Activated T-helper 17 cell treated with anti-CD3 and anti-CD28 coated beads, Interleukin-2, amount 50 U/mL, for 72 hours (primary cell): Measurements from ENCODE around the gene HES7. TPM values are rescaled to one million over a fixed set of nuclear protein-coding genes. Genes with fewer than 3 reads are reported as not detected.

Experiments used
- ATAC-seq: fragments of 150-1000 bp; cut with Tn5 transposase; replicated peaks from 2 replicates; pipeline ENCODE4 v1.10.0; 2021; ENCODE audit warnings: mild to moderate bottlenecking, moderate library complexity
- H3K27ac Mint-ChIP-seq: one replicate; pipeline ENCODE4 v1.8.0; 2022; ENCODE audit warnings: mixed read lengths
- H3K27me3 Mint-ChIP-seq: one replicate; pipeline ENCODE4 v1.8.0; 2022; ENCODE audit warnings: mixed read lengths
- H3K36me3 Mint-ChIP-seq: one replicate; pipeline ENCODE4 v1.8.0; 2022; ENCODE audit warnings: low read depth, mild to moderate bottlenecking, mixed read lengths
- H3K4me1 Mint-ChIP-seq: one replicate; pipeline ENCODE4 v1.8.0; 2022; ENCODE audit warnings: mixed read lengths
- H3K4me3 Mint-ChIP-seq: one replicate; pipeline ENCODE4 v1.8.0; 2022; ENCODE audit warnings: mild to moderate bottlenecking, mixed read lengths
- H3K9me3 Mint-ChIP-seq: one replicate; pipeline ENCODE4 v1.8.0; 2022; ENCODE audit warnings: mixed read lengths
- total RNA-seq, 2 donors: library from RNA; stranded (reverse); gene quantifications; one replicate each; pipeline ENCODE4 v1.2.3, GENCODE V29; 2022

The HES7 gene
- total RNA-seq, 2 donors from 2014 or later, result 2.9 to 10.0 TPM

GRCh38 chr17:8141741-8142140 lies 17.8 kb upstream of the HES7 start:
- Mint-ChIP-seq H3K4me3 (no peak overlapping the region), H3K9me3 (no peaks in the 10 kb centered on the region), H3K4me1 (peaks cover 1% of the 10 kb centered on the region), H3K27me3 (no peaks in the 10 kb centered on the region), H3K27ac (peak overlapping the region; percentile 59), H3K36me3 (no peaks in the 10 kb centered on the region)
- no peak for ATAC-seq

GRCh38 chr17:8141045-8141444 lies 17.1 kb upstream of the HES7 start:
- H3K27ac Mint-ChIP-seq, result peak overlapping the region; percentile 59
- no peaks in the 10 kb centered on the region for H3K36me3 Mint-ChIP-seq
- H3K4me1 Mint-ChIP-seq, result no peaks in the 10 kb centered on the region
- H3K27me3 Mint-ChIP-seq, result no peaks in the 10 kb centered on the region
- no peaks in the 10 kb centered on the region for H3K9me3 Mint-ChIP-seq
- ATAC-seq, result no peak
- H3K4me3 Mint-ChIP-seq, result no peak overlapping the region

GRCh38 chr17:8140065-8141029 lies 16.4 kb upstream of the HES7 start:
- Mint-ChIP-seq H3K4me3 (no peak overlapping the region), H3K9me3 (no peaks in the 10 kb centered on the region), H3K27me3 (no peaks in the 10 kb centered on the region), H3K27ac (peak overlapping the region; percentile 59), H3K36me3 (no peaks in the 10 kb centered on the region), H3K4me1 (no peaks in the 10 kb centered on the region)
- no peak for ATAC-seq

- H3K9me3 Mint-ChIP-seq, result no peaks in the 10 kb centered on the region
- no peak overlapping the region for H3K4me3 Mint-ChIP-seq
- H3K36me3 Mint-ChIP-seq, result no peaks in the 10 kb centered on the region
- H3K4me1 Mint-ChIP-seq, result no peaks in the 10 kb centered on the region
- no peaks in the 10 kb centered on the region for H3K27me3 Mint-ChIP-seq
- H3K27ac Mint-ChIP-seq, result no peak overlapping the region
- ATAC-seq, result peak; percentile 89
These were observed 14.9 kb upstream of the HES7 start for GRCh38 chr17:8138672-8139371.

- Mint-ChIP-seq H3K36me3 (no peaks in the 10 kb centered on the region), H3K27me3 (no peaks in the 10 kb centered on the region), H3K4me3 (no peak overlapping the region), H3K27ac (no peak overlapping the region), H3K9me3 (no peaks in the 10 kb centered on the region), H3K4me1 (no peaks in the 10 kb centered on the region)
- peak; percentile 56 for ATAC-seq
These were observed 14.4 kb upstream of the HES7 start for GRCh38 chr17:8138374-8138671.

GRCh38 chr17:8137645-8138373 lies 13.9 kb upstream of the HES7 start:
- no peak for ATAC-seq

GRCh38 chr17:8133941-8134340 lies 10.0 kb upstream of the HES7 start:
- Mint-ChIP-seq H3K4me1 (peaks cover 5% of the 10 kb centered on the region), H3K4me3 (no peak overlapping the region), H3K9me3 (no peaks in the 10 kb centered on the region), H3K27me3 (no peaks in the 10 kb centered on the region), H3K27ac (no peak overlapping the region), H3K36me3 (no peaks in the 10 kb centered on the region)
- no peak for ATAC-seq

More at GRCh38 chr17:8137645-8138373, 13.9 kb upstream of the HES7 start:
- no peaks in the 10 kb centered on the region for H3K27me3 Mint-ChIP-seq
- no peak overlapping the region for H3K27ac Mint-ChIP-seq
- H3K9me3 Mint-ChIP-seq, result no peaks in the 10 kb centered on the region
- H3K4me1 Mint-ChIP-seq, result no peaks in the 10 kb centered on the region
- H3K4me3 Mint-ChIP-seq, result no peak overlapping the region
- no peaks in the 10 kb centered on the region for H3K36me3 Mint-ChIP-seq

- no peak for ATAC-seq
These were observed 9.5 kb upstream of the HES7 start for GRCh38 chr17:8133399-8133798.

GRCh38 chr17:8131844-8132441 lies 8.0 kb upstream of the HES7 start:
- H3K4me1 Mint-ChIP-seq, result peaks cover 9% of the 10 kb centered on the region
- peak; percentile 88 for ATAC-seq
- H3K4me3 Mint-ChIP-seq, result no peak overlapping the region
- H3K27me3 Mint-ChIP-seq, result peaks cover 4% of the 10 kb centered on the region
- H3K27ac Mint-ChIP-seq, result no peak overlapping the region
- no peaks in the 10 kb centered on the region for H3K9me3 Mint-ChIP-seq
- H3K36me3 Mint-ChIP-seq, result no peaks in the 10 kb centered on the region

More at GRCh38 chr17:8133399-8133798, 9.5 kb upstream of the HES7 start:
- Mint-ChIP-seq H3K4me1 (peaks cover 5% of the 10 kb centered on the region), H3K27ac (no peak overlapping the region), H3K27me3 (no peaks in the 10 kb centered on the region), H3K36me3 (no peaks in the 10 kb centered on the region), H3K9me3 (no peaks in the 10 kb centered on the region), H3K4me3 (no peak overlapping the region)

- ATAC-seq, result no peak
- Mint-ChIP-seq H3K27me3 (peaks cover 20% of the 10 kb centered on the region), H3K9me3 (no peaks in the 10 kb centered on the region), H3K36me3 (peaks cover 31% of the 10 kb centered on the region), H3K4me1 (peaks cover 42% of the 10 kb centered on the region), H3K4me3 (no peak overlapping the region), H3K27ac (no peak overlapping the region)
These were observed 4.3 kb upstream of the HES7 start for GRCh38 chr17:8128125-8128784.

- peak overlapping the region; percentile 99 for H3K27ac Mint-ChIP-seq
- no peaks in the 10 kb centered on the region for H3K9me3 Mint-ChIP-seq
- peaks cover 27% of the 10 kb centered on the region for H3K27me3 Mint-ChIP-seq
- peaks cover 35% of the 10 kb centered on the region for H3K36me3 Mint-ChIP-seq
- H3K4me1 Mint-ChIP-seq, result peaks cover 40% of the 10 kb centered on the region
- ATAC-seq, result peak; percentile 63
- H3K4me3 Mint-ChIP-seq, result peak overlapping the region; percentile 95
These were observed 2.7 kb upstream of the HES7 start for GRCh38 chr17:8126491-8127066.

- Mint-ChIP-seq H3K36me3 (peaks cover 38% of the 10 kb centered on the region), H3K4me3 (peak overlapping the region; percentile 95), H3K27ac (peak overlapping the region; percentile 99), H3K4me1 (peaks cover 42% of the 10 kb centered on the region), H3K27me3 (peaks cover 27% of the 10 kb centered on the region), H3K9me3 (no peaks in the 10 kb centered on the region)
- ATAC-seq, result peak; percentile 10
These were observed 2.1 kb upstream of the HES7 start for GRCh38 chr17:8125947-8126490.

- peaks cover 27% of the 10 kb centered on the region for H3K27me3 Mint-ChIP-seq
- H3K4me1 Mint-ChIP-seq, result peaks cover 49% of the 10 kb centered on the region
These were observed 1.4 kb upstream of the HES7 start for GRCh38 chr17:8125154-8125946.

More at GRCh38 chr17:8125154-8125946, 1.4 kb upstream of the HES7 start:
- Mint-ChIP-seq H3K27ac (peak overlapping the region; percentile 99), H3K9me3 (no peaks in the 10 kb centered on the region), H3K4me3 (peak overlapping the region; percentile 95), H3K36me3 (peaks cover 44% of the 10 kb centered on the region)
- ATAC-seq, result peak; percentile 39
